H1 (cell line): Measurements from ENCODE around the gene TMEM120B. TPM values are rescaled to one million over a fixed set of nuclear protein-coding genes. Genes with fewer than 3 reads are reported as not detected.

ENCODE experiments used
- CTCF ChIA-PET: fragments of 300-600 bp; sonication (Branson Sonifier 250); formaldehyde crosslinking; loops from one replicate; lab custom pipeline; 2021; ENCODE audit not compliant: partially characterized antibody; lab: Charles Lee
- POLR2A ChIA-PET: fragments of 300-600 bp; sonication (Branson Sonifier 250); formaldehyde crosslinking; loops from one replicate; lab custom pipeline; 2021; ENCODE audit warnings: inconsistent platforms; ENCODE audit not compliant: partially characterized antibody; lab: Charles Lee
- DNase-seq, 2 experiments: peaks; one replicate each; pipeline versions ENCODE4 v3.0.0 to v3.0.0-alpha.2; 2010 to 2022; ENCODE audit warnings: low spot score in 2 of 2, low read depth in 1 of 2, mixed read lengths in 1 of 2
- FAIRE-seq: peaks from 2 replicates; lab custom pipeline; 2011; peaks lifted over from hg19 to GRCh38; lab: Jason Lieb, UNC
- H2AFZ ChIP-seq: 2 replicates; pipeline ENCODE4 v1.8.1; 2012; ENCODE audit warnings: low read length, inconsistent platforms
- H2AK5ac ChIP-seq: 2 replicates; pipeline ENCODE4 v1.6.1; 2013; ENCODE audit warnings: low read depth, low read length
- H2BK120ac ChIP-seq: replicated peaks from 2 replicates; pipeline ENCODE3; 2013; ENCODE audit warnings: low read depth, low read length, inconsistent platforms
- H2BK12ac ChIP-seq: 2 replicates; pipeline ENCODE4 v1.6.1; 2013; ENCODE audit warnings: low read depth, low read length
- H2BK15ac ChIP-seq: 2 replicates; pipeline ENCODE4 v1.6.1; 2013; ENCODE audit warnings: low read length
- H2BK20ac ChIP-seq: 2 replicates; pipeline ENCODE4 v1.6.1; 2013; ENCODE audit warnings: low read length
- H2BK5ac ChIP-seq: 2 replicates; pipeline ENCODE4 v1.6.1; 2013; ENCODE audit warnings: low read depth, low read length
- H3K14ac ChIP-seq: 2 replicates; pipeline ENCODE4 v1.6.1; 2013; ENCODE audit warnings: inconsistent platforms; ENCODE audit not compliant: insufficient read length
- H3K18ac ChIP-seq: 2 replicates; pipeline ENCODE4 v1.6.1; 2013; ENCODE audit warnings: low read length; ENCODE audit errors: extremely low read depth
- H3K23ac ChIP-seq: 2 replicates; pipeline ENCODE4 v1.6.1; 2013; ENCODE audit warnings: inconsistent platforms; ENCODE audit not compliant: insufficient read length
- H3K23me2 ChIP-seq: 2 replicates; pipeline ENCODE4 v1.6.1; 2013; ENCODE audit warnings: low read depth, low read length
- H3K27ac ChIP-seq: 2 replicates; pipeline ENCODE4 v1.6.1; 2011; ENCODE audit warnings: low read depth, low read length, inconsistent platforms
- H3K27me3 ChIP-seq, 4 experiments: replicated peaks in 1 of 4; 1 replicate in 1 of 4; 2 replicates in 3 of 4; pipeline versions ENCODE4 v1.6.1 to v1.8.1; 2011 to 2013; ENCODE audit warnings: low read length in 3 of 4, mild to moderate bottlenecking in 3 of 4, inconsistent platforms in 2 of 4, mixed read lengths in 2 of 4, moderate library complexity in 1 of 4; ENCODE audit not compliant: control insufficient read depth in 3 of 4, insufficient read depth in 3 of 4; ENCODE audit errors: extremely low read depth in 1 of 4
- H3K36me3 ChIP-seq, 4 experiments: 2 replicates each; pipeline versions ENCODE4 v1.6.1 to v1.8.1; 2011 to 2013; ENCODE audit warnings: mild to moderate bottlenecking in 4 of 4, low read length in 3 of 4, moderate library complexity in 2 of 4, control low read depth in 1 of 4, inconsistent platforms in 1 of 4; ENCODE audit not compliant: insufficient read depth in 4 of 4, control insufficient read depth in 2 of 4
- H3K4ac ChIP-seq: replicated peaks from 2 replicates; pipeline ENCODE3; 2013; ENCODE audit warnings: low read length, low read depth, mixed read lengths, inconsistent platforms; ENCODE audit not compliant: insufficient read length
- H3K4me1 ChIP-seq, 4 experiments: replicated peaks in 1 of 4; 1 replicate in 1 of 4; 2 replicates in 3 of 4; pipeline versions ENCODE4 v1.6.1 to v1.8.1; 2011 to 2013; ENCODE audit warnings: low read length in 3 of 4, inconsistent platforms in 2 of 4, mixed read lengths in 1 of 4; ENCODE audit not compliant: insufficient read depth in 4 of 4, control insufficient read depth in 3 of 4
- H3K4me2 ChIP-seq, 2 experiments: 2 replicates each; pipeline versions ENCODE4 v1.6.1 to v1.8.1; 2011 to 2013; ENCODE audit warnings: low read depth in 2 of 2, low read length in 2 of 2, control low read depth in 1 of 2, inconsistent platforms in 1 of 2, mild to moderate bottlenecking in 1 of 2; ENCODE audit not compliant: insufficient read depth in 1 of 2
- H3K4me3 ChIP-seq, 4 experiments: fragments of 200-600, 300-600 bp in 1 of 4; sonication (generic), shearing (Covaris generic), sonication (Bioruptor Twin) in 1 of 4; 2 replicates each; pipeline versions ENCODE4 v1.5.1 to v1.8.1; 2011 to 2016; ENCODE audit warnings: low read length in 4 of 4, low read depth in 3 of 4, control low read depth in 2 of 4, inconsistent platforms in 2 of 4, mild to moderate bottlenecking in 2 of 4, mixed read lengths in 1 of 4, moderate library complexity in 1 of 4; ENCODE audit not compliant: insufficient read depth in 2 of 4; ENCODE audit errors: extremely low read depth in 1 of 4
- H3K56ac ChIP-seq: replicated peaks from 2 replicates; pipeline ENCODE3; 2013; ENCODE audit warnings: low read depth, mild to moderate bottlenecking, mixed read lengths, low read length, inconsistent platforms; ENCODE audit not compliant: insufficient read length
- H3K79me1 ChIP-seq: 2 replicates; pipeline ENCODE4 v1.6.1; 2013; ENCODE audit warnings: low read depth, low read length, control low read depth
- H3K79me2 ChIP-seq, 2 experiments: 2 replicates each; pipeline versions ENCODE4 v1.6.1 to v1.8.1; 2012 to 2013; ENCODE audit warnings: low read length in 2 of 2, mild to moderate bottlenecking in 2 of 2, inconsistent platforms in 1 of 2; ENCODE audit not compliant: insufficient read depth in 2 of 2, control insufficient read depth in 1 of 2
- H3K9ac ChIP-seq, 4 experiments: replicated peaks in 1 of 4; 1 replicate in 1 of 4; 2 replicates in 3 of 4; pipeline versions ENCODE4 v1.6.1 to v1.8.1; 2011 to 2013; ENCODE audit warnings: low read depth in 3 of 4, low read length in 3 of 4, control low read depth in 2 of 4, mild to moderate bottlenecking in 2 of 4, moderate library complexity in 2 of 4, inconsistent platforms in 1 of 4; ENCODE audit errors: extremely low read depth in 1 of 4
- H3K9me3 ChIP-seq, 2 experiments: 2 replicates each; pipeline versions ENCODE4 v1.6.1 to v1.8.1; 2012 to 2013; ENCODE audit warnings: mild to moderate bottlenecking in 2 of 2, moderate library complexity in 2 of 2, control low read depth in 1 of 2, inconsistent platforms in 1 of 2, low read depth in 1 of 2, low read length in 1 of 2, mixed read lengths in 1 of 2; ENCODE audit not compliant: insufficient read depth in 2 of 2
- H4K20me1 ChIP-seq, 2 experiments: replicated peaks in 1 of 2; 2 replicates each; pipeline versions ENCODE3 to v1.8.1; 2011 to 2013; ENCODE audit warnings: inconsistent platforms in 2 of 2, low read length in 2 of 2, mild to moderate bottlenecking in 1 of 2; ENCODE audit not compliant: insufficient read depth in 2 of 2, control insufficient read depth in 1 of 2
- H4K5ac ChIP-seq: 2 replicates; pipeline ENCODE4 v1.6.1; 2013; ENCODE audit warnings: low read length, low read depth, mixed read lengths, inconsistent platforms; ENCODE audit not compliant: insufficient read length
- H4K8ac ChIP-seq: 2 replicates; pipeline ENCODE4 v1.8.0; 2013; ENCODE audit warnings: mild to moderate bottlenecking, moderate library complexity, low read length, inconsistent platforms; ENCODE audit not compliant: insufficient read depth; ENCODE audit errors: extremely low read depth
- H4K91ac ChIP-seq: replicated peaks from 2 replicates; pipeline ENCODE3; 2013; ENCODE audit warnings: low read length, mixed read lengths, inconsistent platforms; ENCODE audit not compliant: insufficient read length
- SIN3A ChIP-seq, 2 experiments: IDR thresholded peaks in 1 of 2; conservative IDR thresholded peaks in 1 of 2; 2 replicates each; pipeline ENCODE4 v1.6.1; 2011 to 2012; ENCODE audit warnings: low read length in 2 of 2, improper control_type of control experiment in 1 of 2, low read depth in 1 of 2, mild to moderate bottlenecking in 1 of 2
- SIX5 ChIP-seq: IDR thresholded peaks from 2 replicates; pipeline ENCODE4 v1.6.1; 2011; ENCODE audit warnings: mild to moderate bottlenecking, low read depth, low read length
- USF2 ChIP-seq: IDR thresholded peaks from 2 replicates; pipeline ENCODE4 v1.6.1; 2011; ENCODE audit warnings: low read length, improper control_type of control experiment
- ZNF274 ChIP-seq: IDR thresholded peaks from 2 replicates; pipeline ENCODE4 v1.7.0; 2012; ENCODE audit warnings: low read length, borderline replicate concordance; ENCODE audit errors: extremely low read depth
- WGBS, 2 experiments: shearing (Covaris generic) in 1 of 2; methylation state at CpG; one replicate each; pipeline versions ENCODE4 v1.1.6 to v1.1.7; 2013 to 2015; ENCODE audit warnings: low lambda C conversion rate in 2 of 2, mixed read lengths in 2 of 2, inconsistent platforms in 1 of 2, low coverage in 1 of 2, missing lambda C conversion rate in 1 of 2; ENCODE audit not compliant: insufficient replicate concordance in 2 of 2, insufficient coverage in 1 of 2, insufficient read length in 1 of 2; ENCODE audit errors: extremely low coverage in 1 of 2, missing lambda C conversion rate in 1 of 2; 5-methylcytosine and 5-hydroxymethylcytosine counted together
- polyA plus RNA-seq, 7 experiments: library from polyadenylated mRNA; depleted of rRNA in 3 of 7; stranded (reverse) in 5 of 7; unstranded in 2 of 7; fragments of >200 nt in 5 of 7; fragments of 200-250 nt in 2 of 7; gene quantifications; 1 replicate in 5 of 7; 2 replicates in 1 of 7; 4 replicates in 1 of 7; pipeline versions ENCODE4 v1.2.1 to v1.2.3, GENCODE V29; 2011 to 2013; ENCODE audit warnings: missing spikeins in 2 of 7, mixed read lengths in 2 of 7
- total RNA-seq: library from RNA; stranded (reverse); fragmentation: NEBNext Ultra II Directional; extraction: Animal tissue kit (Norgen Biotek cat#: 25700); gene quantifications from 2 replicates; pipeline ENCODE4 v1.2.1, GENCODE V29; 2021

TMEM120B gene
- total and polyA plus RNA-seq, 2 of the 8 experiments (the other 6 are each of a cell fraction or from before 2014, with no cell fraction given): 22.0 to 29.1 TPM

- Histone ChIP-seq H3K23me2 (peaks cover 23% of the 10 kb centered on the region; the same call in 1 of the 2 replicates), H2BK15ac (no peak overlapping the region; the same call in 1 of the 2 replicates), H2AFZ (no peak overlapping the region), H3K4me2 (peak overlapping the region; percentile 83 to 92), H2BK5ac (peak overlapping the region; percentile 12; the same call in 1 of the 2 replicates), H4K8ac (peak overlapping the region; percentile 100), H3K79me2 (peaks cover 0 to 38% of the 10 kb centered on the region in 2 experiments; a peak in 2 of 4 replicates), H3K18ac (no peak overlapping the region; the same call in 1 of the 2 replicates), H4K5ac (peak overlapping the region; percentile 58), H2BK12ac (no peak overlapping the region), H3K23ac (no peak overlapping the region), H3K56ac (peak overlapping the region; percentile 84), H3K36me3 (peaks cover 0 to 16% (median 3%) of the 10 kb centered on the region in 4 experiments; a peak in 4 of 8 replicates), H4K91ac (peak overlapping the region; percentile 89), H3K79me1 (0 out of 2 replicates have a peak, but pooled peaks cover 6% of the 10 kb centered on the region), H4K20me1 (peaks cover 6 to 13% of the 10 kb centered on the region in 2 experiments), H3K4me1 (peaks cover 11 to 28% (median 19%) of the 10 kb centered on the region in 4 experiments), H3K27me3 (no peaks in the 10 kb centered on the region), H2AK5ac (no peak overlapping the region), H3K14ac (no peak overlapping the region), H3K9me3 (no peaks in the 10 kb centered on the region), H3K4me3 (peak overlapping the region; percentile 70 to 88 (median 81)), H2BK120ac (no peak overlapping the region), H3K9ac (peak overlapping the region; percentile 56 to 100 (median 98); a peak in 6 of 7 replicates), H3K27ac (peak overlapping the region; percentile 97), H3K4ac (peak overlapping the region; percentile 59), H2BK20ac (no peak overlapping the region)
- WGBS, 2 experiments: 2% methylated on average over 6 of the region's 84 CpGs; no CpG with 5 or more reads in 1 of the 2 experiments
- no peak for FAIRE-seq
- ChIA-PET POLR2A (interaction anchor here (0.6 to 34.9 kb wide), 15 partner anchors 0 to 222 kb away, joined by 3 to 958 read pairs (median 5); partner anchors contain the start of genes PSMD9, RHOF and SETD1B), CTCF (interaction anchor here (0.6 to 10.8 kb wide), 4 partner anchors 8 to 300 kb away, joined by 4 to 363 read pairs (median 84); partner anchors contain the start of gene SETD1B)
- no peak for DNase-seq
- TF ChIP-seq SIX5: no peak
- 0 out of 4 replicates have a peak, but pooled peaks have one; percentile 29 to 53 for TF ChIP-seq SIN3A (conservative IDR thresholded peaks at IDR 0.05 in 1 of 2, IDR thresholded peaks at IDR 0.05 in 1 of 2; ENCODE audit: low read depth in 1 of 2, low read length in 2 of 2)
- no peak for TF ChIP-seq USF2
- TF ChIP-seq ZNF274: no peak
Measured at GRCh38 chr12:121799842-121800693, 87.5 kb downstream of the TMEM120B start.
